SK-N-SH treated with all-trans-retinoic acid at 6 μM for 48 hours (cell line): ENCODE measurements around the gene ZNF549.

Experiments used
- ATAC-seq: fragments of 200-7000 bp; cut with Tn5 transposase; 3 replicates; pipeline ENCODE4 v1.9.1; 2020; ENCODE audit warnings: mild to moderate bottlenecking, moderate library complexity
- ARNTL ChIP-seq: fragments of 450-650 bp; formaldehyde crosslinking; IDR thresholded peaks from 2 replicates; pipeline ENCODE4 v1.5.0; 2020; ENCODE audit warnings: low read depth, mild to moderate bottlenecking, moderate library complexity, borderline replicate concordance
- BACH2 ChIP-seq: fragments of 250-450 bp; sonication (Bioruptor Pico); IDR thresholded peaks from 2 replicates; pipeline ENCODE4 v1.9.0; 2021; ENCODE audit warnings: mild to moderate bottlenecking, borderline replicate concordance
- CSDC2 ChIP-seq: fragments of 250-450 bp; sonication (Bioruptor Pico); IDR thresholded peaks from 2 replicates; pipeline ENCODE4 v1.5.0; 2020; ENCODE audit warnings: mild to moderate bottlenecking, moderate library complexity
- ESRRG ChIP-seq: fragments of 250-450 bp; sonication (Bioruptor Pico); IDR thresholded peaks from 2 replicates; pipeline ENCODE4 v1.6.1; 2021; ENCODE audit warnings: mild to moderate bottlenecking
- GLIS3 ChIP-seq: fragments of 250-450 bp; sonication (Bioruptor Pico); IDR thresholded peaks from 2 replicates; pipeline ENCODE4 v1.5.0; 2020; ENCODE audit warnings: mild to moderate bottlenecking, moderate library complexity
- ISL1 ChIP-seq: fragments of 250-450 bp; sonication (Bioruptor Pico); IDR thresholded peaks from 2 replicates; pipeline ENCODE4 v2.1.2; 2022; ENCODE audit warnings: mild to moderate bottlenecking, moderate library complexity
- OSR1 ChIP-seq: fragments of 250-450 bp; sonication (Bioruptor Pico); IDR thresholded peaks from 2 replicates; pipeline ENCODE4 v1.8.0; 2022; ENCODE audit warnings: moderate library complexity, mild to moderate bottlenecking, inconsistent platforms
- POU6F1 ChIP-seq: fragments of 250-450 bp; sonication (Bioruptor Pico); IDR thresholded peaks from 2 replicates; pipeline ENCODE4 v1.8.0; 2021; ENCODE audit warnings: low read depth, mild to moderate bottlenecking, moderate library complexity, borderline replicate concordance
- RARB ChIP-seq: fragments of 250-450 bp; sonication (Bioruptor Pico); IDR thresholded peaks from 2 replicates; pipeline ENCODE4 v1.8.0; 2021; ENCODE audit warnings: mild to moderate bottlenecking, moderate library complexity
- SNAI2 ChIP-seq: fragments of 250-450 bp; sonication (Bioruptor Pico); IDR thresholded peaks from 2 replicates; pipeline ENCODE4 v1.5.0; 2020; ENCODE audit warnings: mild to moderate bottlenecking, moderate library complexity
- TCF4 ChIP-seq: fragments of 250-450 bp; sonication (Bioruptor Pico); IDR thresholded peaks from 2 replicates; pipeline ENCODE4 v1.8.0; 2021; ENCODE audit warnings: mild to moderate bottlenecking, moderate library complexity, borderline replicate concordance
- ZC3H10 ChIP-seq: fragments of 250-450 bp; sonication (Bioruptor Pico); IDR thresholded peaks from 2 replicates; pipeline ENCODE4 v1.5.1; 2021; ENCODE audit warnings: mild to moderate bottlenecking, moderate library complexity
- ZFP3 ChIP-seq: fragments of 250-450 bp; sonication (Bioruptor Pico); IDR thresholded peaks from 2 replicates; pipeline ENCODE4 v1.5.0; 2020; ENCODE audit warnings: mild to moderate bottlenecking, moderate library complexity
- ZFP30 ChIP-seq: fragments of 450-650 bp; formaldehyde crosslinking; IDR thresholded peaks from 2 replicates; pipeline ENCODE4 v1.5.0; 2022; ENCODE audit warnings: mild to moderate bottlenecking, moderate library complexity
- ZNF565 ChIP-seq: fragments of 450-650 bp; formaldehyde crosslinking; conservative IDR thresholded peaks from 2 replicates; pipeline ENCODE4 v1.5.0; 2020; ENCODE audit warnings: low read depth, mild to moderate bottlenecking, moderate library complexity
- ZNF70 ChIP-seq: fragments of 450-650 bp; formaldehyde crosslinking; IDR thresholded peaks from 2 replicates; pipeline ENCODE4 v1.5.0; 2020; ENCODE audit warnings: mild to moderate bottlenecking, moderate library complexity
- ZNF8 ChIP-seq: fragments of 450-650 bp; formaldehyde crosslinking; IDR thresholded peaks from 2 replicates; pipeline ENCODE4 v1.5.0; 2020; ENCODE audit warnings: mild to moderate bottlenecking, moderate library complexity
- TF ChIP-seq, protein P1 (sequence below): fragments of 250-450 bp; sonication (Bioruptor Pico); IDR thresholded peaks from 2 replicates; pipeline ENCODE4 v1.5.1; 2020; ENCODE audit warnings: low read depth, mild to moderate bottlenecking, moderate library complexity
- TF ChIP-seq, protein P2 (sequence below): fragments of 250-450 bp; sonication (Bioruptor Pico); IDR thresholded peaks from 2 replicates; pipeline ENCODE4 v1.5.1; 2021; ENCODE audit warnings: mild to moderate bottlenecking, moderate library complexity
- TF ChIP-seq, protein P3 (sequence below): fragments of 250-450 bp; sonication (Bioruptor Pico); IDR thresholded peaks from 2 replicates; pipeline ENCODE4 v1.5.0; 2020; ENCODE audit warnings: mild to moderate bottlenecking, moderate library complexity
- TF ChIP-seq, protein P4 (sequence below): fragments of 250-450 bp; sonication (Bioruptor Pico); IDR thresholded peaks from 2 replicates; pipeline ENCODE4 v1.8.0; 2020; ENCODE audit warnings: mild to moderate bottlenecking, moderate library complexity, borderline replicate concordance

ZNF549 gene

GRCh38 chr19:57578487-57579205 lies 51.5 kb downstream of the ZNF549 start, which contains the start of gene ZNF416:
ZNF416 (minus strand) TSS chr19:57578911; CDS start chr19:57578704, 207 bp downstream.
- peak; percentile 98 for ATAC-seq
- no peak for TF ChIP-seq GLIS3
- TF ChIP-seq BACH2 (CRISPR knock-in tag), result no peak
- TF ChIP-seq ESRRG (CRISPR knock-in tag), result no peak
- TF ChIP-seq, protein P1, sequence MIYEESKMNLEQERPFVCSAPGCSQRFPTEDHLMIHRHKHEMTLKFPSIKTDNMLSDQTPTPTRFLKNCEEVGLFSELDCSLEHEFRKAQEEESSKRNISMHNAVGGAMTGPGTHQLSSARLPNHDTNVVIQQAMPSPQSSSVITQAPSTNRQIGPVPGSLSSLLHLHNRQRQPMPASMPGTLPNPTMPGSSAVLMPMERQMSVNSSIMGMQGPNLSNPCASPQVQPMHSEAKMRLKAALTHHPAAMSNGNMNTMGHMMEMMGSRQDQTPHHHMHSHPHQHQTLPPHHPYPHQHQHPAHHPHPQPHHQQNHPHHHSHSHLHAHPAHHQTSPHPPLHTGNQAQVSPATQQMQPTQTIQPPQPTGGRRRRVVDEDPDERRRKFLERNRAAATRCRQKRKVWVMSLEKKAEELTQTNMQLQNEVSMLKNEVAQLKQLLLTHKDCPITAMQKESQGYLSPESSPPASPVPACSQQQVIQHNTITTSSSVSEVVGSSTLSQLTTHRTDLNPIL (CRISPR knock-in tag), result no peak
- TF ChIP-seq, protein P2, sequence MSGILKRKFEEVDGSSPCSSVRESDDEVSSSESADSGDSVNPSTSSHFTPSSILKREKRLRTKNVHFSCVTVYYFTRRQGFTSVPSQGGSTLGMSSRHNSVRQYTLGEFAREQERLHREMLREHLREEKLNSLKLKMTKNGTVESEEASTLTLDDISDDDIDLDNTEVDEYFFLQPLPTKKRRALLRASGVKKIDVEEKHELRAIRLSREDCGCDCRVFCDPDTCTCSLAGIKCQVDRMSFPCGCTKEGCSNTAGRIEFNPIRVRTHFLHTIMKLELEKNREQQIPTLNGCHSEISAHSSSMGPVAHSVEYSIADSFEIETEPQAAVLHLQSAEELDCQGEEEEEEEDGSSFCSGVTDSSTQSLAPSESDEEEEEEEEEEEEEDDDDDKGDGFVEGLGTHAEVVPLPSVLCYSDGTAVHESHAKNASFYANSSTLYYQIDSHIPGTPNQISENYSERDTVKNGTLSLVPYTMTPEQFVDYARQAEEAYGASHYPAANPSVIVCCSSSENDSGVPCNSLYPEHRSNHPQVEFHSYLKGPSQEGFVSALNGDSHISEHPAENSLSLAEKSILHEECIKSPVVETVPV (CRISPR knock-in tag), result no peak
- TF ChIP-seq ZFP3 (CRISPR knock-in tag), result no peak

- TF ChIP-seq ZFP3 (CRISPR knock-in tag), result no peak
- TF ChIP-seq, all 23 proteins: peak for 0
- no peak for ATAC-seq
Observed at GRCh38 chr19:57583104-57583520, 56.0 kb downstream of the ZNF549 start.

DNA sequence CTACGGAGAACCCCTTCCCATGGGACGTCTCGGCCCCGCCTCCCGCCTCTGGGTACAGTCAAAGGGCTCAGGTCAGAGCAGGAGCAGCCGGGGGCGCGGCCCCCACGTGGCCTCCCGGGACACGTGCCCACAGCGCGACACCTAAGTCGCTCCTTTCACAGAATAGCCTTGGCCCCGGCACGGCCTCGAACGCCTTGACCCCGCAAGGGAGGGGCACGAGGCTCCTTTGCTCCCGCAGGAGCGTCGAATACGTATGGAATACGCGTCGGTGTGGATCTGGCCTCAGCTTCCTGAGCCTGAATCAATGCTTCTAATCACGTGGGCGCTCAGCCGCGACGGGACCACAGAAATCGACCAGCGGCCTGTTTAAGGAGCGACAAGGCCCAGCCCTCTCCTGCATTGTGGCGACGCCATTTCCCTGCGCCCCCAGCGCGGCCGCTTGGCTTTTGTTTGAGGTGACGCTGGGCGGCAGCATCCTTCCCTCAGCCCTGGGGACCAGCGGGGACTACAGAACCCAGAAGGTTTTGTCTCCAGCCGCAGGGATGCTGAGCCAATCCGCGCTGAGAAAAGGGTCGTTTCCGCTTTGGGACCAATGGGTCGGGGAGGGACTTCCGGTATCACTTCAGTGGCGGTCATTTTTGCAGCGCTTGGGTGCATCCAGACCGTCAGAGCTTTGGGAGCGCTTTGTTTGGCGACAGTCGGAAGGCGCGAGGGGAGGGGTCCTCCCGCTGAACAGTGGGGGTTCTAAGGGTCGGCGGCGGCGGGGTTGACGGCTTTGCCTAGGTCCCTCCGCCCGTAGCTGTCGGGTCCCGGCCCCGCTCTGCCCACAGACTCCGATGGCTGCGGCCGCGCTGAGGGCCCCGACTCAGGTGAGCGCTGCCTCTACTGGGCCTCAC lies 56.6 kb downstream of the ZNF549 start, which contains the start of gene ZIK1:
TSS of gene ZIK1 (plus strand) at position 625 of the 896 bp plus-strand sequence. CDS start at position 837, 212 bp downstream.
- no peak for TF ChIP-seq POU6F1 (CRISPR knock-in tag)
- no peak for TF ChIP-seq ZNF8 (CRISPR knock-in tag)
- TF ChIP-seq ZNF70 (CRISPR knock-in tag), result no peak
- TF ChIP-seq OSR1, result no peak
- TF ChIP-seq ZFP3 (CRISPR knock-in tag), result no peak
- TF ChIP-seq ARNTL, result no peak
- no peak for TF ChIP-seq ZNF565 (CRISPR knock-in tag)
- no peak for TF ChIP-seq SNAI2 (CRISPR knock-in tag)
- TF ChIP-seq, protein P1 (CRISPR knock-in tag), result no peak
- TF ChIP-seq ZC3H10, result no peak
- no peak for TF ChIP-seq RARB
- no peak for TF ChIP-seq TCF4 (CRISPR knock-in tag)
- TF ChIP-seq, protein P3, sequence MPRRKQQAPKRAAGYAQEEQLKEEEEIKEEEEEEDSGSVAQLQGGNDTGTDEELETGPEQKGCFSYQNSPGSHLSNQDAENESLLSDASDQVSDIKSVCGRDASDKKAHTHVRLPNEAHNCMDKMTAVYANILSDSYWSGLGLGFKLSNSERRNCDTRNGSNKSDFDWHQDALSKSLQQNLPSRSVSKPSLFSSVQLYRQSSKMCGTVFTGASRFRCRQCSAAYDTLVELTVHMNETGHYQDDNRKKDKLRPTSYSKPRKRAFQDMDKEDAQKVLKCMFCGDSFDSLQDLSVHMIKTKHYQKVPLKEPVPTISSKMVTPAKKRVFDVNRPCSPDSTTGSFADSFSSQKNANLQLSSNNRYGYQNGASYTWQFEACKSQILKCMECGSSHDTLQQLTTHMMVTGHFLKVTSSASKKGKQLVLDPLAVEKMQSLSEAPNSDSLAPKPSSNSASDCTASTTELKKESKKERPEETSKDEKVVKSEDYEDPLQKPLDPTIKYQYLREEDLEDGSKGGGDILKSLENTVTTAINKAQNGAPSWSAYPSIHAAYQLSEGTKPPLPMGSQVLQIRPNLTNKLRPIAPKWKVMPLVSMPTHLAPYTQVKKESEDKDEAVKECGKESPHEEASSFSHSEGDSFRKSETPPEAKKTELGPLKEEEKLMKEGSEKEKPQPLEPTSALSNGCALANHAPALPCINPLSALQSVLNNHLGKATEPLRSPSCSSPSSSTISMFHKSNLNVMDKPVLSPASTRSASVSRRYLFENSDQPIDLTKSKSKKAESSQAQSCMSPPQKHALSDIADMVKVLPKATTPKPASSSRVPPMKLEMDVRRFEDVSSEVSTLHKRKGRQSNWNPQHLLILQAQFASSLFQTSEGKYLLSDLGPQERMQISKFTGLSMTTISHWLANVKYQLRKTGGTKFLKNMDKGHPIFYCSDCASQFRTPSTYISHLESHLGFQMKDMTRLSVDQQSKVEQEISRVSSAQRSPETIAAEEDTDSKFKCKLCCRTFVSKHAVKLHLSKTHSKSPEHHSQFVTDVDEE (CRISPR knock-in tag), result no peak
- TF ChIP-seq GLIS3, result no peak
- no peak for TF ChIP-seq ZFP30 (CRISPR knock-in tag)
- TF ChIP-seq ISL1 (CRISPR knock-in tag), result no peak
- TF ChIP-seq, protein P4, sequence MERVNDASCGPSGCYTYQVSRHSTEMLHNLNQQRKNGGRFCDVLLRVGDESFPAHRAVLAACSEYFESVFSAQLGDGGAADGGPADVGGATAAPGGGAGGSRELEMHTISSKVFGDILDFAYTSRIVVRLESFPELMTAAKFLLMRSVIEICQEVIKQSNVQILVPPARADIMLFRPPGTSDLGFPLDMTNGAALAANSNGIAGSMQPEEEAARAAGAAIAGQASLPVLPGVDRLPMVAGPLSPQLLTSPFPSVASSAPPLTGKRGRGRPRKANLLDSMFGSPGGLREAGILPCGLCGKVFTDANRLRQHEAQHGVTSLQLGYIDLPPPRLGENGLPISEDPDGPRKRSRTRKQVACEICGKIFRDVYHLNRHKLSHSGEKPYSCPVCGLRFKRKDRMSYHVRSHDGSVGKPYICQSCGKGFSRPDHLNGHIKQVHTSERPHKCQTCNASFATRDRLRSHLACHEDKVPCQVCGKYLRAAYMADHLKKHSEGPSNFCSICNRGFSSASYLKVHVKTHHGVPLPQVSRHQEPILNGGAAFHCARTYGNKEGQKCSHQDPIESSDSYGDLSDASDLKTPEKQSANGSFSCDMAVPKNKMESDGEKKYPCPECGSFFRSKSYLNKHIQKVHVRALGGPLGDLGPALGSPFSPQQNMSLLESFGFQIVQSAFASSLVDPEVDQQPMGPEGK, result no peak
- TF ChIP-seq CSDC2 (CRISPR knock-in tag), result no peak
- TF ChIP-seq, protein P2 (CRISPR knock-in tag), result no peak
- ATAC-seq, result peak; percentile 95
